PC-9 (cell line): ENCODE results near the gene SETD7. TPM values are rescaled to one million over a fixed set of nuclear protein-coding genes. Genes with fewer than 3 reads are reported as not detected.

Experiments
- BruUV-seq: library from RNA; stranded (reverse); fragments of 400-500 nt; replicated peaks from 2 replicates; lab custom pipeline; 2021; lab: Mats Ljungman, UMichigan
- CTCF ChIA-PET: fragments of 300-600 bp; sonication (Branson Sonifier 250); formaldehyde crosslinking; loops from one replicate; lab custom pipeline; 2022; ENCODE audit warnings: antibody characterized with exemption; lab: Charles Lee
- POLR2A ChIA-PET: fragments of 300-600 bp; sonication (Branson Sonifier 250); formaldehyde crosslinking; loops from one replicate; lab custom pipeline; 2022; ENCODE audit warnings: antibody characterized with exemption; ENCODE audit not compliant: unreplicated experiment; lab: Charles Lee
- DNase-seq, 2 experiments: peaks; one replicate each; pipeline versions ENCODE4 v3.0.0 to v3.0.0-alpha.2; 2015 to 2022; ENCODE audit warnings: mixed read lengths in 1 of 2
- H2AFZ ChIP-seq: fragments of 200-600 bp; sonication (generic); 2 replicates; pipeline ENCODE4 v1.8.1; 2017; ENCODE audit warnings: antibody characterized with exemption
- H3F3A ChIP-seq: fragments of 200-600 bp; sonication (generic); 2 replicates; pipeline ENCODE4 v1.8.1; 2017; ENCODE audit warnings: antibody characterized with exemption, mild to moderate bottlenecking, low read depth; ENCODE audit not compliant: insufficient read depth
- H3K27ac ChIP-seq: fragments of 200-600 bp; sonication (generic); 2 replicates; pipeline ENCODE4 v1.6.1; 2016; ENCODE audit warnings: mixed run types
- H3K27me3 ChIP-seq: fragments of 200-600 bp; sonication (generic); 2 replicates; pipeline ENCODE4 v1.6.1; 2016; ENCODE audit warnings: low read depth, mixed run types; ENCODE audit not compliant: insufficient read depth
- H3K36me3 ChIP-seq: fragments of 200-600 bp; sonication (generic); 2 replicates; pipeline ENCODE4 v1.6.1; 2016; ENCODE audit warnings: low read depth, mixed run types
- H3K4me1 ChIP-seq: fragments of 200-600 bp; sonication (generic); replicated peaks from 2 replicates; pipeline ENCODE4 v1.6.1; 2016; ENCODE audit warnings: mixed run types; ENCODE audit not compliant: insufficient read depth
- H3K4me2 ChIP-seq: fragments of 200-600 bp; sonication (generic); 2 replicates; pipeline ENCODE4 v1.6.1; 2017; ENCODE audit warnings: mixed run types
- H3K4me3 ChIP-seq: fragments of 200-600 bp; sonication (generic); 2 replicates; pipeline ENCODE4 v1.6.1; 2016; ENCODE audit warnings: mixed run types
- H3K79me2 ChIP-seq: fragments of 200-600 bp; sonication (generic); 2 replicates; pipeline ENCODE4 v1.6.1; 2017; ENCODE audit warnings: low read depth, mixed run types
- H3K9me2 ChIP-seq: fragments of 200-600 bp; sonication (generic); 2 replicates; pipeline ENCODE4 v1.8.1; 2017; ENCODE audit warnings: mild to moderate bottlenecking; ENCODE audit not compliant: insufficient read depth
- H3K9me3 ChIP-seq: fragments of 200-600 bp; sonication (generic); 2 replicates; pipeline ENCODE4 v1.8.1; 2016; ENCODE audit warnings: low read depth; ENCODE audit not compliant: insufficient read depth
- H4K20me1 ChIP-seq: fragments of 200-600 bp; sonication (generic); 2 replicates; pipeline ENCODE4 v1.8.1; 2017; ENCODE audit not compliant: insufficient read depth
- CTCF ChIP-seq: fragments of 200-600 bp; sonication (generic); conservative IDR thresholded peaks from 2 replicates; pipeline ENCODE4 v1.6.1; 2017; ENCODE audit warnings: mixed run types, antibody characterized with exemption, mild to moderate bottlenecking, moderate library complexity
- EZH2 ChIP-seq: fragments of 200-600 bp; sonication (generic); IDR thresholded peaks from 2 replicates; pipeline ENCODE4 v1.8.0; 2017; ENCODE audit warnings: antibody characterized with exemption, low read depth
- intact Hi-C: fragments of 100-400 bp; cut with micrococcal nuclease; formaldehyde crosslinking; loops from one replicate; pipeline ENCODE4 v1.10.0; 2022; ENCODE audit not compliant: unreplicated experiment
- total RNA-seq: library from RNA; stranded (reverse); gene quantifications from 2 replicates; pipeline ENCODE4 v1.2.3, GENCODE V29; 2021

The SETD7 gene
- total RNA-seq, 1 experiment from 2014 or later, result 36.5 TPM

DNA sequence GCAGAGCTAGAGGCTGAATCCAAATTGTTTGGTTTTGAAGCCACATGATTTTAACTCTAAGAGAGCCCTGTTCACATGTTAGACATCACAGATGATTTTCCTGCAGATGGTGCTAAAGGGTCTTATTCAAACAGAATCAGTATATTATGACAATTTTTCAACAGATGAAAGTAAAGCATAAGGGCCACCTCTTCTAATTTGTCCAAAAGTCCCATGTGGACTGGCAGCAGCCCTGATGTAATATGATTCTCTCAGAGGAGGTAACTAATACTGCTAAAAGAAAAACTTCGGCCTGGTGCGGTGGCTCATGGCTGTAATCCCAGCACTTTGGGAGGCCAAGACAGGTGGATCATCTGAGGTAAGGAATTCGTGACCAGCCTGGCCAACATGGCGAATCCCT is 26.0 kb upstream of the SETD7 start:
- BruUV-seq, result no TSS peak
- CTCF ChIA-PET, result no interaction called here

DNA sequence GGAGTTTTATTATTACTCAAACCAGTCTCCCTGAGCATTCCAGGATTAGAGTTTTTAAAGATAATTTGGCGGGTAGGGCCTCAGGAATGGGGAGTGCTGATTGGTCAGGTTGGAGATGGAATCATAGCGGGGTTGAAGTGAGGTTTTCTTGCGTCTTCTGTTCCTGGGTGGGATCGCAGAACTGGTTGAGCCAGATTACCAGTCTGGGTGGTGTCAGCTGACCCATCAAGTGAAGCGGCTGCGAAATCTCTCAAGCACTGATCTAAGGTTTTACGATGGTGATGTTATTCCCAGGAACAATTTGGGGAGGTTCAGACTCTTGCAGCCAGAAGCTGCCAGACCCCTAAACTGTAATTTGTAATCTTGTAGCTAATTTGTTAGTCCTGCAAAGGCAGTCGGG is 25.1 kb upstream of the SETD7 start:
- Histone ChIP-seq H3K27me3 (no peaks in the 10 kb centered on the region), H3K4me3 (no peak overlapping the region), H3F3A (no peaks in the 10 kb centered on the region), H3K27ac (no peak overlapping the region), H3K36me3 (no peaks in the 10 kb centered on the region), H2AFZ (no peak overlapping the region), H3K4me1 (peaks cover 1% of the 10 kb centered on the region; the same call in 1 of the 2 replicates), H3K4me2 (no peak overlapping the region), H4K20me1 (no peaks in the 10 kb centered on the region), H3K79me2 (no peaks in the 10 kb centered on the region), H3K9me3 (no peaks in the 10 kb centered on the region), H3K9me2 (no peaks in the 10 kb centered on the region)
- intact Hi-C loops, result no loop called here
- no TSS peak for BruUV-seq
- TF ChIP-seq CTCF (no peak), EZH2 (no peak)
- POLR2A ChIA-PET, result no interaction called here
- DNase-seq, result no peak
- CTCF ChIA-PET, result no interaction called here

More for the DNA sequence above, 26.0 kb upstream of the SETD7 start:
- no peak overlapping the region for H2AFZ ChIP-seq
- no peak overlapping the region for H3K27ac ChIP-seq
- TF ChIP-seq CTCF, result no peak
- no peaks in the 10 kb centered on the region for H3K36me3 ChIP-seq
- H3K9me3 ChIP-seq, result no peaks in the 10 kb centered on the region
- DNase-seq, result no peak
- H3K27me3 ChIP-seq, result no peaks in the 10 kb centered on the region
- no peak overlapping the region for H3K4me2 ChIP-seq
- H3K4me1 ChIP-seq, result no peaks in the 10 kb centered on the region
- intact Hi-C loops, result no loop called here
- POLR2A ChIA-PET, result no interaction called here
- no peaks in the 10 kb centered on the region for H3K9me2 ChIP-seq
- no peaks in the 10 kb centered on the region for H3K79me2 ChIP-seq
- no peaks in the 10 kb centered on the region for H4K20me1 ChIP-seq
- H3K4me3 ChIP-seq, result no peak overlapping the region
- H3F3A ChIP-seq, result no peaks in the 10 kb centered on the region

GRCh38 chr4:139576219-139576618 is 20.2 kb upstream of the SETD7 start:
- Histone ChIP-seq H3K4me3 (no peak overlapping the region), H3K79me2 (no peaks in the 10 kb centered on the region), H3K27ac (no peak overlapping the region), H3K9me2 (no peaks in the 10 kb centered on the region), H3K36me3 (no peaks in the 10 kb centered on the region), H2AFZ (no peak overlapping the region), H3F3A (no peaks in the 10 kb centered on the region), H3K27me3 (no peaks in the 10 kb centered on the region), H3K4me1 (peaks cover 7% of the 10 kb centered on the region; the same call in 1 of the 2 replicates), H3K4me2 (no peak overlapping the region), H4K20me1 (no peaks in the 10 kb centered on the region), H3K9me3 (no peaks in the 10 kb centered on the region)
- intact Hi-C loops, result no loop called here
- TF ChIP-seq EZH2 (no peak), CTCF (no peak)
- POLR2A ChIA-PET, result interaction anchor here (0.7 kb wide), 1 partner anchor 94 kb away, joined by 8 read pairs; no protein-coding TSS in a partner anchor
- DNase-seq, result no peak
- CTCF ChIA-PET, result interaction anchor here (0.9 kb wide), 1 partner anchor 78 kb away, joined by 3 read pairs; no protein-coding TSS in a partner anchor
- BruUV-seq, result no TSS peak
